Endometrium (tissue), 2 donors: ENCODE results near the gene H19.

Experiments used
- FAIRE-seq: peaks from 2 replicates; lab custom pipeline; 2012; peaks lifted over from hg19 to GRCh38; lab: Jason Lieb, UNC
- donor health status: control.
- donor health status: control.

The H19 gene

DNA sequence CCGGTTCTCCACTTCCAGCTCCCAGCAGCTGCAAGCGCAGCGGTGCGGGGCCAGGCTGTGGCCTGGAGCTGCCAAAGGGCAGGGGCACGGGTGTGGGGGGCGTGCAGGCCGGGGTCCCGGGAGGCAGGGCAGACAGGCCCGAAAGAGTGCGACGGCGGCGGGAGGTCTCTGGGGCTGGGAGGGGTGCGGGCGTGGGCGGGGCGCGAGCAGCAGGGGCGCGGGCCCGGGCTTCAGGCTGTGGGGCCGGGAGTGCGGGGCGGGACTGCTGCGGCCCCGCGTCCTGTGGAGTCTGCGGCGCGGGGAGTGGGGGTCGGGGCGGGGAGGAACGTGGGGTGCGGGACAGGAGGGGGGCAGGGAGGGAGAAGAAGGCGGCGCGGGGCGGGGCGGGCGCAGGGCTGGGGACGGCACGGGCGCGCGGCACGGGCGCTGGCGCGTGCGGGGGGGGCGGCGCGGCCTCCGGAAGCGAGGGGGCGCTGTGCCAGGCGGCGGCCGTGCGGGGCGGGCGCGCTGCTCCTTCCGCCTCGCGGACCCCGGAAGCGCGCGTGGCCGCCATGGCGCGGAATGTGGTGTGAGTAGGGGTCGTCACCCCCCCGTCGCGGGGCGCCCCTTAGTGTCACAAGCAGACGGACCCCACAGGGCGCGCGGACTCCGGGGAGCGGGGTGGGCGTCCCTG, 50.7 kb downstream of the H19 start, which contains the start of gene MRPL23:
Gene MRPL23 (plus strand): TSS at position 521 of the 673 bp plus-strand sequence. CDS start 31 bp downstream, at position 552.
- FAIRE-seq, result no peak
